Spinal cord (tissue), 10 donors: ENCODE results near the gene ARHGAP22. TPM values are rescaled to one million over a fixed set of nuclear protein-coding genes. Genes with fewer than 3 reads are reported as not detected.

ENCODE experiments used
- DNase-seq, 6 donors: peaks; one replicate each; pipeline versions ENCODE4 v3.0.0 to v3.0.0-alpha.2; 2013 to 2015; ENCODE audit warnings: low spot score in 6 of 6, low read depth in 4 of 6
- H3K27ac ChIP-seq: one replicate; pipeline ENCODE4 v1.5.1; 2013; ENCODE audit warnings: low read depth, low read length, control low read depth
- H3K27me3 ChIP-seq: one replicate; pipeline ENCODE4 v1.6.1; 2013; ENCODE audit warnings: low read length; ENCODE audit not compliant: control insufficient read depth, insufficient read depth
- H3K36me3 ChIP-seq: one replicate; pipeline ENCODE4 v1.6.1; 2013; ENCODE audit warnings: low read length; ENCODE audit not compliant: control insufficient read depth, insufficient read depth
- H3K4me1 ChIP-seq: one replicate; pipeline ENCODE4 v1.6.1; 2013; ENCODE audit warnings: low read length; ENCODE audit not compliant: control insufficient read depth, insufficient read depth
- H3K4me3 ChIP-seq: one replicate; pipeline ENCODE4 v1.5.1; 2013; ENCODE audit warnings: low read depth, low read length, control low read depth
- H3K9me3 ChIP-seq: one replicate; pipeline ENCODE4 v1.6.1; 2013; ENCODE audit warnings: low read length; ENCODE audit not compliant: control insufficient read depth, insufficient read depth
- WGBS: methylation state at CpG from one replicate; pipeline ENCODE4 v1.1.5; 2013; ENCODE audit warnings: missing lambda C conversion rate; ENCODE audit not compliant: insufficient coverage; 5-methylcytosine and 5-hydroxymethylcytosine counted together
- polyA plus RNA-seq, 2 donors: library from polyadenylated mRNA; unstranded; fragments of 120-200 nt; gene quantifications; one replicate each; pipeline ENCODE4 v1.2.1, GENCODE V29; 2013; ENCODE audit not compliant: insufficient read length in 2 of 2
- total RNA-seq, 2 donors: library from RNA; depleted of rRNA in 1 of 2; stranded (reverse); fragments of 120-200 nt in 1 of 2; fragments of >200 nt in 1 of 2; gene quantifications; one replicate each; pipeline versions ENCODE4 v1.2.3 to v1.2.4, GENCODE V29; 2013 to 2014
- donor health status: healthy.

ARHGAP22 gene
- total and polyA plus RNA-seq, 4 donors: 6.2 to 13.2 (median 11.9) TPM

GRCh38 chr10:48487244-48487643 lies 117.6 kb downstream of the ARHGAP22 start:
- Histone ChIP-seq H3K27me3 (no peaks in the 10 kb centered on the region), H3K4me1 (no peaks in the 10 kb centered on the region), H3K36me3 (no peaks in the 10 kb centered on the region), H3K27ac (no peak overlapping the region), H3K9me3 (no peaks in the 10 kb centered on the region), H3K4me3 (no peak overlapping the region)
- WGBS: 100% methylated on average over 1 of the region's 1 CpG
- no peak for DNase-seq

- no peaks in the 10 kb centered on the region for H3K9me3 ChIP-seq
- H3K4me1 ChIP-seq: peaks cover 4% of the 10 kb centered on the region
- H3K27ac ChIP-seq: no peak overlapping the region
- no peak for DNase-seq
- H3K36me3 ChIP-seq: no peaks in the 10 kb centered on the region
- H3K4me3 ChIP-seq: no peak overlapping the region
- no peaks in the 10 kb centered on the region for H3K27me3 ChIP-seq
These were observed 119.2 kb downstream of the ARHGAP22 start for GRCh38 chr10:48485711-48486110.

GRCh38 chr10:48484911-48485310 lies 120.0 kb downstream of the ARHGAP22 start:
- no peak overlapping the region for H3K27ac ChIP-seq
- WGBS: no CpG with 5 or more reads among the region's 3 CpGs

GRCh38 chr10:48482207-48482606 lies 122.7 kb downstream of the ARHGAP22 start:
- Histone ChIP-seq H3K9me3 (no peaks in the 10 kb centered on the region), H3K27me3 (no peaks in the 10 kb centered on the region), H3K27ac (no peak overlapping the region), H3K4me3 (no peak overlapping the region), H3K36me3 (peaks cover 2% of the 10 kb centered on the region), H3K4me1 (peaks cover 5% of the 10 kb centered on the region)
- DNase-seq: no peak
- no CpG with 5 or more reads among the region's 3 CpGs for WGBS

More at GRCh38 chr10:48484911-48485310, 120.0 kb downstream of the ARHGAP22 start:
- Histone ChIP-seq H3K4me3 (no peak overlapping the region), H3K4me1 (peaks cover 5% of the 10 kb centered on the region), H3K9me3 (no peaks in the 10 kb centered on the region), H3K36me3 (no peaks in the 10 kb centered on the region), H3K27me3 (no peaks in the 10 kb centered on the region)
- DNase-seq: no peak

GRCh38 chr10:48481385-48481784 lies 123.5 kb downstream of the ARHGAP22 start:
- H3K27ac ChIP-seq: no peak overlapping the region
- H3K36me3 ChIP-seq: peaks cover 2% of the 10 kb centered on the region
- no peaks in the 10 kb centered on the region for H3K27me3 ChIP-seq
- no peak for DNase-seq
- no CpG with 5 or more reads among the region's 2 CpGs for WGBS
- no peak overlapping the region for H3K4me3 ChIP-seq
- no peaks in the 10 kb centered on the region for H3K9me3 ChIP-seq
- peaks cover 9% of the 10 kb centered on the region for H3K4me1 ChIP-seq

- WGBS: 74% methylated on average over 18 of the region's 20 CpGs
- H3K27ac ChIP-seq: no peak overlapping the region
- H3K4me1 ChIP-seq: peaks cover 15% of the 10 kb centered on the region
- H3K27me3 ChIP-seq: no peaks in the 10 kb centered on the region
- peaks cover 2% of the 10 kb centered on the region for H3K36me3 ChIP-seq
- no peak for DNase-seq
- H3K9me3 ChIP-seq: no peaks in the 10 kb centered on the region
- no peak overlapping the region for H3K4me3 ChIP-seq
These were observed 124.2 kb downstream of the ARHGAP22 start for GRCh38 chr10:48480397-48481374.

- no peak overlapping the region for H3K4me3 ChIP-seq
- DNase-seq: no peak
- no peaks in the 10 kb centered on the region for H3K27me3 ChIP-seq
- 87% methylated on average over 27 of the region's 30 CpGs for WGBS
- H3K9me3 ChIP-seq: no peaks in the 10 kb centered on the region
- H3K4me1 ChIP-seq: peaks cover 15% of the 10 kb centered on the region
- peaks cover 2% of the 10 kb centered on the region for H3K36me3 ChIP-seq
- H3K27ac ChIP-seq: no peak overlapping the region
These were observed 125.7 kb downstream of the ARHGAP22 start for GRCh38 chr10:48478980-48479811.

- no peak overlapping the region for H3K27ac ChIP-seq
- H3K36me3 ChIP-seq: peaks cover 2% of the 10 kb centered on the region
- no peak overlapping the region for H3K4me3 ChIP-seq
- H3K27me3 ChIP-seq: no peaks in the 10 kb centered on the region
- no peak for DNase-seq
- H3K4me1 ChIP-seq: peaks cover 15% of the 10 kb centered on the region
- no peaks in the 10 kb centered on the region for H3K9me3 ChIP-seq
- 92% methylated on average over 5 of the region's 5 CpGs for WGBS
These were observed 126.4 kb downstream of the ARHGAP22 start for GRCh38 chr10:48478469-48478868.

GRCh38 chr10:48477616-48478015 lies 127.3 kb downstream of the ARHGAP22 start:
- no peak overlapping the region for H3K27ac ChIP-seq

More at GRCh38 chr10:48477616-48478015, 127.3 kb downstream of the ARHGAP22 start:
- no peaks in the 10 kb centered on the region for H3K9me3 ChIP-seq
- 70% methylated on average over 1 of the region's 4 CpGs for WGBS
- H3K4me1 ChIP-seq: peaks cover 15% of the 10 kb centered on the region
- H3K36me3 ChIP-seq: peaks cover 2% of the 10 kb centered on the region
- no peaks in the 10 kb centered on the region for H3K27me3 ChIP-seq
- no peak overlapping the region for H3K4me3 ChIP-seq
- DNase-seq: no peak
